Measurements from ENCODE around the gene DNMT3A. TPM values are rescaled to one million over a fixed set of nuclear protein-coding genes. Genes with fewer than 3 reads are reported as not detected.

The DNMT3A gene
- total and polyA plus RNA-seq, 2 of the 8 experiments (the other 6 are each of a cell fraction or from before 2014, with no cell fraction given): 33.6 to 178 TPM

- TF ChIP-seq CBX5 (IDR thresholded peaks at IDR 0.05; ENCODE audit: low read depth, low read length): no peak
These were observed 139.4 kb downstream of the DNMT3A start (continued) for GRCh38 chr2:25202275-25202674.
